HG03520 (cell line): ENCODE results near the gene ITGB3BP.
"Not testable (repeated sequence)": the region's sequence is repeated elsewhere in the genome, so short reads cannot be mapped to it uniquely, and the experiment has no call there.

Source experiments
- ATAC-seq: cut with Tn5 transposase; IDR thresholded peaks from one replicate; pipeline ENCODE4 v1.9.1; 2021; ENCODE audit warnings: mild to moderate bottlenecking, moderate library complexity; ENCODE audit not compliant: unreplicated experiment

Gene ITGB3BP

DNA sequence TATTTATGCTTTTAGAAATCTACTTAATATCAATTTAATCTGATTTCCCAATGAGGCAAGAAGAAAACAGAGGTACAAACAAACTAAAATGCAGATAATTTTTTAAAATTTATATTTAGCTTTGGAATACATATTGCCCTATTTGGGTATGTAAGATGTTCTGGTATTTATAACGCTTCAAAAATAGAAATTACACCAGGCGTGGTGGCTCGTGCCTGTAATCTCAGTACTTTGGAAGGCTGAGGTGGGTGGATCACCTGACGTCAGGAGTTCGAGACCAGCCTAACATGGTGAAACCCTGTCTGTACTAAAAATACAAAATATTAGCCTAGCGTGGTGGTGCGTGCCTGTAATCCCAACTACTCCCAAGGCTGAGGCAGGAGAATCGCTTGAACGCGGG, 13.3 kb downstream of the ITGB3BP start:
- ATAC-seq = no peak

- ATAC-seq = no peak
Measured at GRCh38 chr1:63506782-63507181, 16.2 kb downstream of the ITGB3BP start.

- no peak for ATAC-seq
Measured at GRCh38 chr1:63501256-63501655, 21.8 kb downstream of the ITGB3BP start.

DNA sequence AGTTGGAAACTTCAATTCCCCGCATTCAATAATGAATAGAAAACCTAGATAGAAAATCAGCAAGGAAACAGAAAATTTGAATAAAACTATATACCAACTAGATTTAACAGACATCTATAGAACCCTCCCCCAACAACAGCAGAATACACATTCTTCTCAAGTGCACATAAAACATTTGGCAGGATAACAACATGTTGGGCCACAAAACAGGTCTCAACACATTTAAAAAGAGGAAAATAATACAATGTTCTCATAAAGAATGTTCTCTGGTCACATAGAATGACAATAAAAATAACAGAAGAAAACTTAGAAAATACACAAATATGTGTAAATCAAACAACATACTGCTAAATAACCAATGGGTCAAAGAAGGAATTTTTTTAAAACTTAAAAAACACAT, 24.9 kb downstream of the ITGB3BP start:
- no peak for ATAC-seq

DNA sequence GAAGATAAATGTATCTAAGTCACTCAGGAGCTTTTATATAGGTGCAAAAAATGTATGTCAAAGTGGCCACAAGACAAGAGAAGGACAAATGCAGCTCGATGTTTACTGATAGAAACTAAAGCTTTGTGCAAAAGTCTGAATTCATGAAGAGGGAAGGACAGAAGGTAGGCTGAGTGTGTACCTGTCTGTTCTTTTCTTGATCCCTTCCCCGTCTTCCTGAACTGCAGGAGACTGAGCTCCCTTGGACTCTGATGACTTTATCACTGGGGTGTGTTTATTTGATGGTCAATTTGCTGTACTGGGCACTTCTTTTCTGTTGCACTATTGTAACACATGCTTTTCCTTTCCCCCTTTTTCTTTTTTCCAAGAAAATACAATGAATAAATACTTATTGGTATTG, 25.4 kb downstream of the ITGB3BP start:
- no peak for ATAC-seq

- no peak for ATAC-seq
Measured at GRCh38 chr1:63487336-63488065, 35.5 kb downstream of the ITGB3BP start.

DNA sequence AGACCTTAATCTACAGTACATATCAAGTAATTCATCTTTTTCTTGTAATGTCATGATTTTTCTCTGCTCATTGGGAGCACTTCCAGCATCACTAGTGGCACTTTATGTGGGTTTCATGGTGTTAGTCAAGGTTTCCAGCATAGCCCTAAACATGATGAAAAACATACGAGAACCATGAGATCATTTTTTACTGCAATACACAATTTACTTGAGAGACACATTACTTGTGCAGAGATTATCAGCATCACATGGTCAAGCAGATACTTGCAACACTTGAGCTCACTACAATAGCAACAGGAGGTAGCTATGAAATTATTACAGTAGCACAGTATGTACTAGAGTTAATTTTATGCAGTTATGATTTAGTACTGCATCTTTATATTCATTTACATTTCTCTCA, 36.4 kb downstream of the ITGB3BP start:
- no peak for ATAC-seq

DNA sequence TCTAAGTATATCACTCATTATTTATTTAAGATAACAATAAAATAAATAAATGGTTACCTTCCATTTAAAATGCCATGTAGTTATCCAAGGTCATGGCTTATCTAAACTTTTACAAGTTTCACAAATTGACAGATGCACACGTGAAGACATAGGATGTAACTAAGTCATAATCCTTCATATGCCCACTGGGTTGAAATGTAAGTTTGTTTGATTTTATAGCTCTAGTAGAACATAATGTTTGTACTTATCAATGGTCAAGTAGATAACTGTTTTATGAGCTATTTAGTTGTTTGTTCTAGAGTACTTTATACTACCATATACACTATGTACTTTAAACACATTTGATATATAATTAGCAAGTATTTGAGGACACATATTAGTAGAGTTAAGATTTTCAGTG, 43.0 kb downstream of the ITGB3BP start:
- ATAC-seq = no peak

DNA sequence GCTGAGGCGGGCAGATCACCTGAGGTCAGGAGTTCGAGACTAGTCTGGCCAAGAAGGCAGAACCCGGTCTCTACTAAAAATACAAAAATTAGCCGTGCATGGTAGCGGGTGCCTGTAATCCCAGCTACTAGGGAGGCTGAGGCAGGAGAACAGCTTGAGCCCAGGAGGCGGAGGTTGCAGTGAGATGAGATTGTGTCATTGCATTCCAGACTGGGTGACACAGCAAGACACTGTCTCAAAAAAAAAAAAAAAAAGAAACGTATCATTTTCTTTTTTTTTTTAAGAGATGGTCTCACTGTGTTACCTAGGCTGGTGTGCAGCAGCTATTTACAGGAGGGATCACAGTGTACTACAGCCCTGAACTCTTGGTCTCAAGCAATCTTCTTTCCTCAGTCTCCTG, 47.3 kb downstream of the ITGB3BP start:
- ATAC-seq = no peak

DNA sequence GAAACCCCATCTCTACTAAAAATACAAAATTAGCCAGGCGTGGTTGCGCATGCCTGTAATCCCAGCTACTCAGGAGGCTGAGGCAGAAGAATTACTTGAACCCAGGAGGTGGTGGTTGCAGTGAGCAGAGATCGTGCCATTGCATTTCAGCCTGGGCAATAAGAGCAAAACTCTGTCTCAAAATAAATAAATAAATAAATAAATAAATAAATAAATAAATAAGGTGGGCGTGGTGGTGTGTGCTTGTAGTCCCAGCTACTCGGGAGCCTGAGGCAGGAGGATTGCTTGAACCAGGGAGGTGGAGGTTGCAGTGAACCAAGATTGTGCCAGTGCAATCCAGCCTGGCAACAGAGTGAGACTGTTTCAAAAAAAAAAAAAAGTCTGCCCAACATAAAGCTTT, 54.3 kb downstream of the ITGB3BP start:
- not testable (repeated sequence) for ATAC-seq

- ATAC-seq = no peak
Measured at GRCh38 chr1:63466759-63467158, 56.3 kb downstream of the ITGB3BP start.

GRCh38 chr1:63466181-63466580, 56.8 kb downstream of the ITGB3BP start:
- no peak for ATAC-seq

DNA sequence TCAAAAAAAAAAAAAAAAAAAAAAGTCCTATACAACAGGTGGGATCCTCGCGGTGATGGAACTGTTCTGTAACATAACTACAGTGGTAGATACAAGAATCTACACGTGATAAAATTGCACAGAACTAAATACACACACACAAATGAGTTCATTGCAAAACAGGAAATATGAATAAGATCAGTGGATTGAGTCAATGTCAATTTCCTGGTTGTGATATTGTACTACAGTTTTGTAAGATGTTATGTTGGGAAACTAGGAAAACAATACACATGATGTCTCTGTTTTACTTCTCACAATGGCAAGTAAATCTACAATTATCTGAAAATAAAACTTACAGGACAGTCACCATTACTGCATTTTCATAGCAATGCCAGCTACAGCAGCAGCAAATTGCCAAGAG, 59.8 kb downstream of the ITGB3BP start:
- ATAC-seq = no peak

DNA sequence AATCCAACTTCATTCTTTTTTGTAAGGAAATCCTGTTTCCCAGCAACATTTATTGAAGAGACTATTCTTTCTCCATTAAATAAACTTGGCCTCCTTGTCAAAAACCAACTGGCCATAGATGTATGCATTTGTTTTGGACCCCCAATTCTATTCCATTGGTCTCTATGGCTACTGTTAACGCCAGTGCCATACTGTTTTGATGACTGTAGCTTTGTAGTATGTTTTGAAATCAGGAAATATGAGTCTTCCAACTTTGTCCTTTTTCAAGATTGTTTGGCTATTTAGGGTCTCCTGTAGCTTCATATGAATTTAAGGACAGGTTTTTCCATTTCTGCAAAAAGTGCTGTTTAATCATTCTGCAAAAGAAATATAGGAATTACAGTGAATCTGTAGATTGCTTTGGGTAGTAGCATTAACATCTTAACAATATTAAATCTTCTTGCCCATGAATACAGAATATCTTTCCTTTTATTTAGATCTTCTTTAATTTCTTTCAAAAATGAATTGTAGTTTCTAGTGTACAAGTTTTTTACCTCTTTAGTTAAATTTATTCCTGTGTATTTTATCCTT, 61.3 kb downstream of the ITGB3BP start:
- no peak for ATAC-seq

- ATAC-seq = no peak
Measured at GRCh38 chr1:63458750-63459149, 64.3 kb downstream of the ITGB3BP start.

DNA sequence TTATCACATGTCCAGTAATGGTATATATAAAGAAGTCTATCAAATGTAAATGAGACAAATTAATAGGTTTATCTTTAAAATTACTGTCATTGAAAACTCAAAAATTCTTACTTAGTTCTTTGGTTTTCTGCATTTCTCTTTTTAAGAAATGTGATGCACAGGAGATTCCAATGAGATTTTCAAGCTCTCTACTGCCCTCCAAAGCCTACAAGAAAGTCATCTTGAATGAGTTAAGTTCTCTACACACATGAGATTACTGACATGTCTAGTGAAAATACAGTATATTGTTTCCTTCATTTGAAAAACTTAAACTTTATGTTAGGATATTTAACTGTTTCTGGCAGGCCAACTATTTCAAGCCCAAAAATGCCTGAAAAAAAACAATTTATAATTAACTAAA, 68.8 kb downstream of the ITGB3BP start:
- no peak for ATAC-seq

GRCh38 chr1:63453232-63453631, 69.8 kb downstream of the ITGB3BP start:
- no peak for ATAC-seq

- ATAC-seq = no peak
Measured at GRCh38 chr1:63450416-63450815, 72.6 kb downstream of the ITGB3BP start.

DNA sequence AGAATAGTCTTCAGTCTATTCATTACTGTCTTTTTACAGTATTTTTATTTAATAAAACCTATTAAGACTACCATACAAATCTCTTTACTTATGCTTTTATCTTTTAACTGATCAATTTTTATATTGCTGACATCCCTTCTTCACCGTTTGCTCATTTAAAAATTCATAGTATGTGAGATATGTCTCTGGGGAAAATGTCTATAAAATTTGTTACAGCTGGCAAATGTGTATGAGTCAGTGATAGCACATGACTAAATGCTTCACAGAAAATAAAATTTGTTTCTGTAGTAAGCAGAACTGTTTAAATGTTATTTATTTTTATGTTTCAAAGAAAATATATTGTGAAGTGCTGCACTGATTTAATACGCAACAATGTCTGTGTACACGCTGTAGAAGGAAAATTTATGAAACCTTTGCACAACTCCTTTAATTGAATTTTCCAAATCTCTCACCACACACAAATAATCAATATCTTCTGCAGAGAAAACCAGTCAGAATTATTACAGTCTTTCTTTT, 74.2 kb downstream of the ITGB3BP start:
- ATAC-seq = no peak

DNA sequence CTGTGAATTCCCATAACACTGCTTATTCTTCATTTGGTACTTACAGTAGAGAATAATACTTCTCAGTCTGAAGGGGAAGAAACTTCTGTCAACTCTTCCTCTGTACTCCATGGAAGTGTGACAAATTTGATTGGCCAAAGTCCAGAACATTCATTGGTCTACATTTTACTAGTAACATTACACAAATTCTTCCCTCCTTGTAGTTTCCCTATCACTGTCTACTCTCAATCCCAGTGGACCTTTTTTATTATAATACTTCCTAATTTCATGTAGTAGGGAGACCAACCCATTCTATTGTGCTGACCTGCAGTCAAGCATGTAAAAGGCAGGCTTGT, 80.9 kb downstream of the ITGB3BP start:
- no peak for ATAC-seq

- no peak for ATAC-seq
Measured at GRCh38 chr1:63435161-63435560, 87.9 kb downstream of the ITGB3BP start.

- no peak for ATAC-seq
Measured at GRCh38 chr1:63429281-63429680, 93.7 kb downstream of the ITGB3BP start.

DNA sequence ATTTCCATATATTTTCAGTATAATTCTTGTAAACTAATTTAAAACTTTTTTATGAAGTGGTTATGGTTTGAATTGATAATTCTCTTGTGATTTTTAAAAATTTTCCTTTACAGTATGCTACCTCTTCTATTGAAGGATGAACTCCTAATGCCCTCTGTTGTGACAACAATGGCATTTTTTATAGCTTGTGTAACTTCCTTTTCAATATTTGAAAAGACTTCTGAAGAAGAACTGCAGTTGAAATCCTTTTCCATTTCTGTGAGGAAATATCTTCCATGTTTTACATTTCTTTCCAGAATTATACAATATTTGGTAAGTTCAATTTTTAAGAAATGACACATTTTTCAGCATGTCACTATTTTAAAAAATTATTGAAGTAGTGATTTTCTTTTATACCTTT, 94.2 kb downstream of the ITGB3BP start:
- no peak for ATAC-seq
